Measurements from ENCODE around the gene GOLGA7B. TPM values are rescaled to one million over a fixed set of nuclear protein-coding genes. Genes with fewer than 3 reads are reported as not detected.

The GOLGA7B gene
- total RNA-seq, 1 donor from 2014 or later: 0.29 TPM

Other genes starting within 250 kb of the GOLGA7B start
- 12.9 TPM for gene MORN4, start 216.3 kb upstream of the GOLGA7B start, total RNA-seq
- 16.7 TPM for gene PI4K2A, start 209.2 kb upstream of the GOLGA7B start, total RNA-seq
- 11.7 TPM for gene AVPI1, start 162.6 kb upstream of the GOLGA7B start, total RNA-seq
- 40.8 TPM for gene MARVELD1, start 136.1 kb upstream of the GOLGA7B start, total RNA-seq
- gene ZFYVE27, start 112.7 kb upstream of the GOLGA7B start, total RNA-seq: 33.8 TPM
- 0.81 TPM for gene SFRP5, start 77.8 kb upstream of the GOLGA7B start, total RNA-seq
- gene CRTAC1, start 180.8 kb downstream of the GOLGA7B start, total RNA-seq: 11.9 TPM

Measured in ureter (tissue), 1 donor.